HEK293 (cell line): ENCODE results near the gene OR2V2.

Experiments
- AEBP2 ChIP-seq: fragments of 450-650 bp; formaldehyde crosslinking; IDR thresholded peaks from 2 replicates; pipeline ENCODE4 v1.5.1; 2016; ENCODE audit warnings: missing biosample characterization, missing genetic modification characterization, borderline replicate concordance
- CTCF ChIP-seq: fragments of 450-650 bp; formaldehyde crosslinking; IDR thresholded peaks from 2 replicates; pipeline ENCODE4 v1.5.1; 2016; ENCODE audit warnings: missing biosample characterization, missing genetic modification characterization
- KLF10 ChIP-seq: fragments of 450-650 bp; IDR thresholded peaks from 2 replicates; pipeline ENCODE4 v1.5.1; 2018; ENCODE audit warnings: missing biosample characterization, mild to moderate bottlenecking, missing genetic modification characterization
- PATZ1 ChIP-seq: fragments of 450-650 bp; formaldehyde crosslinking; IDR thresholded peaks from 2 replicates; pipeline ENCODE4 v1.5.1; 2016; ENCODE audit warnings: missing biosample characterization, missing genetic modification characterization
- REPIN1 ChIP-seq: fragments of 450-650 bp; formaldehyde crosslinking; IDR thresholded peaks from 2 replicates; pipeline ENCODE4 v1.5.1; 2017; ENCODE audit warnings: missing biosample characterization, missing genetic modification characterization, low read depth
- REST ChIP-seq: fragments of 450-650 bp; formaldehyde crosslinking; IDR thresholded peaks from 2 replicates; pipeline ENCODE4 v1.5.1; 2016; ENCODE audit warnings: missing biosample characterization, missing genetic modification characterization
- TCF7L2 ChIP-seq: IDR thresholded peaks from 2 replicates; pipeline ENCODE4 v1.6.1; 2011; ENCODE audit warnings: low read depth, mild to moderate bottlenecking, inconsistent platforms, low read length, moderate library complexity, borderline replicate concordance
- ZNF140 ChIP-seq: fragments of 450-650 bp; formaldehyde crosslinking; IDR thresholded peaks from 2 replicates; pipeline ENCODE4 v1.5.1; 2016; ENCODE audit warnings: missing biosample characterization, missing genetic modification characterization
- ZNF18 ChIP-seq: fragments of 450-650 bp; formaldehyde crosslinking; IDR thresholded peaks from 2 replicates; pipeline ENCODE4 v1.5.1; 2016; ENCODE audit warnings: missing biosample characterization, missing genetic modification characterization
- ZNF23 ChIP-seq: fragments of 450-650 bp; formaldehyde crosslinking; IDR thresholded peaks from 2 replicates; pipeline ENCODE4 v1.5.1; 2016; ENCODE audit warnings: missing biosample characterization, missing genetic modification characterization, borderline replicate concordance
- ZSCAN18 ChIP-seq: fragments of 450-650 bp; formaldehyde crosslinking; IDR thresholded peaks from 2 replicates; pipeline ENCODE4 v1.5.1; 2016; ENCODE audit warnings: missing biosample characterization, missing genetic modification characterization

GRCh38 chr5:181173420-181174342 lies 26.3 kb downstream of the OR2V2 start:
- TF ChIP-seq KLF10 (tag by site-specific recombination) (peak; percentile 86), AEBP2 (tag by site-specific recombination) (no peak), CTCF (tag by site-specific recombination) (peak; percentile 43; the same call in 1 of the 2 replicates), REPIN1 (tag by site-specific recombination) (peak; percentile 81; the same call in 1 of the 2 replicates), PATZ1 (tag by site-specific recombination) (peak; percentile 84; the same call in 1 of the 2 replicates), ZNF140 (tag by site-specific recombination) (no peak), ZNF18 (no peak; the same call in 1 of the 2 replicates), ZNF23 (tag by site-specific recombination) (no peak), TCF7L2 (peak; percentile 43; the same call in 1 of the 2 replicates), REST (tag by site-specific recombination) (peak; percentile 86; the same call in 1 of the 2 replicates), ZSCAN18 (tag by site-specific recombination) (no peak)
